HUES64 (cell line): ENCODE data around the gene ATAD2B.

ENCODE experiments used
- H3K27ac ChIP-seq: 2 replicates; pipeline ENCODE4 v1.7.0; 2013; ENCODE audit warnings: low read depth, low read length, inconsistent platforms
- H3K27me3 ChIP-seq: 2 replicates; pipeline ENCODE4 v1.6.1; 2013; ENCODE audit warnings: mild to moderate bottlenecking, low read length; ENCODE audit not compliant: insufficient read depth
- H3K36me3 ChIP-seq: 2 replicates; pipeline ENCODE4 v1.6.1; 2013; ENCODE audit warnings: mild to moderate bottlenecking, low read length; ENCODE audit not compliant: insufficient read depth
- H3K4me1 ChIP-seq: 2 replicates; pipeline ENCODE4 v1.6.1; 2013; ENCODE audit warnings: mild to moderate bottlenecking, low read length, moderate library complexity; ENCODE audit not compliant: insufficient read depth
- H3K4me3 ChIP-seq: 2 replicates; pipeline ENCODE4 v1.5.1; 2013; ENCODE audit warnings: mild to moderate bottlenecking, low read length, moderate library complexity
- H3K9ac ChIP-seq: 2 replicates; pipeline ENCODE4 v1.6.1; 2013; ENCODE audit warnings: mild to moderate bottlenecking, low read depth, low read length
- H3K9me3 ChIP-seq: 2 replicates; pipeline ENCODE4 v1.6.1; 2013; ENCODE audit warnings: low read depth, low read length; ENCODE audit not compliant: insufficient read depth
- WGBS: fragments of 150-250, 120-280 bp; methylation state at CpG from one replicate; pipeline ENCODE4 v1.1.7; 2013; ENCODE audit warnings: missing lambda C conversion rate; 5-methylcytosine and 5-hydroxymethylcytosine counted together

The ATAD2B gene

DNA sequence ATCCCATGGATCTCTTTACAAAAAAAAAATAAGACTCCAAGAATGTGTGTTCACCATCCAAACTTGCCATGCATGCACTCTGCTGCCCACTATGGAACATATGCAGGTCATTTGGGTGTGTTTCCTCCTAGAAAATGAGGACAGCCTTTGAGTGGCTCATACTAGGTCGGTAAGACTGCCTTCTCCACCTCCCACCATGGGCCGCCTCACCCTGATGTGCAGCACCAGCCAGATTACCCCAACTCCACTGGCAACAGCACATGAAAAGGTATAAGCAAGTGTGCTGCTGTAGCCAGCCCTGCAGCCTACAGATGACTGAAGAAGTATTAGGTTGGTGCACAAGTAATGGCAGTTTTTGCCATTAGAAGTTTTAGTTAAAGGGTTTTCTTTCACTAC lies 214.2 kb downstream of the ATAD2B start:
- 61% methylated on average over 2 of the region's 2 CpGs for WGBS
- H3K27ac ChIP-seq = peak overlapping the region; percentile 17; the same call in 1 of the 2 replicates
- H3K9ac ChIP-seq = no peak overlapping the region

DNA sequence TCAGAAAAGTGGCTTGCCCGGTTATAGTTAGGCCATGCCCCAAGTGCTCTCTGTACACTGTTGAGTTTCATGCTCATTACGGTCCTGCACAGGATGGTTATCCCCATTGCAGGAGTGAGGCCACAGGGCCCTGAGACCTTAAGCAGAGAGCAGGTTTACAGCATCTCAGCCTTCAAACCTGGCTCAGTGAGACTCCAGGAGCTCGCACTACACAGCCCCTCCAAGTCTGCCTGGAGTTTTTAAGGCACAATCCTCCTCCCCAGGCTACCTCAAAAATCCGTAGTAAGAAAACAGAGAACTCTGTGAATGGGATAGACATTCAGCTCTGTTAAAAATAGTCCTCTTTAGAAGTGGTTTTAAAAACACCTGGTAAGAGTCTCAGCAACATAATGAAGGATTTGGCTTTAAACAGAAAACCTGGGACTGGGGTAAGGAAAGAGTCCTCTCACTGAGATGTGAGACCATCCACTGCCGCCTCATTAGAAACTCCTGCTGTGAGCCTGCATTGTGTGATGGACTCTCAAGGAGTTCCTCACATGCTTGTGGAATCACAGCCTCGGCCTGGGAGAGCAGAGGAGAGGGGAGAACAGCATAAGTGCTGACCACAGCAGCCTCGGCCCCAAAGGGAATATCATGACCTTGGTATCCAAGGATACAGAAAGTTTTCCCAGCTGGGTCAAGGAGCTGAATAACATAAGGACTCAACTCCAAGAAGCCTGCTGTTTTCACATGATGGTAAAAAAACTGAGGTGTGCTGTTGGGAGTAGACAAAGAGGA lies 214.8 kb downstream of the ATAD2B start:
- peak overlapping the region; percentile 45; the same call in 1 of the 2 replicates for H3K27ac ChIP-seq
- H3K27me3 ChIP-seq = no peaks in the 10 kb centered on the region
- whole genome bisulfite sequencing = 51% methylated on average over 7 of the region's 7 CpGs
- H3K9me3 ChIP-seq = no peaks in the 10 kb centered on the region
- H3K36me3 ChIP-seq = no peaks in the 10 kb centered on the region
- no peak overlapping the region for H3K9ac ChIP-seq
- H3K4me3 ChIP-seq = no peak overlapping the region
- peaks cover 18% of the 10 kb centered on the region; the same call in 1 of the 2 replicates for H3K4me1 ChIP-seq

More for the DNA sequence above, 214.2 kb downstream of the ATAD2B start:
- H3K4me1 ChIP-seq = peaks cover 18% of the 10 kb centered on the region; the same call in 1 of the 2 replicates
- no peaks in the 10 kb centered on the region for H3K36me3 ChIP-seq
- H3K4me3 ChIP-seq = no peak overlapping the region
- H3K27me3 ChIP-seq = no peaks in the 10 kb centered on the region
- H3K9me3 ChIP-seq = no peaks in the 10 kb centered on the region

DNA sequence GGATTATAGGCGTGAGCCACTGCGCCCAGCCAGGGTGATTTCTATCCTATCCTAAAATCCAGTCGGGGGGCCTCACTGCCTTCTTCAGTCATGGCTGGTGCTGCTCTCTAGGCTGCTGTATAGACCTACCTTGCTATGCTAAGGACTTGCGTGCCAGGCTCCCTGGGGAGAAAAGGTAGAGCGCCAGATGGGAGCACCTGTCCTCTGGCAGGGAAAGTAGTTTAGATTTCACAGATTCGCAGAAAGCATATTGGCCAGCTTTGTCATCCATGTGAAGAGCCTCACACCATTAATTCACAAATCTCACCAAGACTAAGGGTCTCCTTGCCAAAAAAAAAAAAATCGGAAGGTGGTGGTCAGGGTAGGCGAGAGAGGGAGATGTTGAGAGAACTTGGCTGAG lies 217.6 kb downstream of the ATAD2B start:
- Histone ChIP-seq H3K27ac (no peak overlapping the region), H3K27me3 (no peaks in the 10 kb centered on the region), H3K9me3 (no peaks in the 10 kb centered on the region), H3K4me3 (no peak overlapping the region), H3K36me3 (no peaks in the 10 kb centered on the region), H3K9ac (no peak overlapping the region), H3K4me1 (peaks cover 18% of the 10 kb centered on the region; the same call in 1 of the 2 replicates)
- WGBS = 96% methylated on average over 7 of the region's 8 CpGs

DNA sequence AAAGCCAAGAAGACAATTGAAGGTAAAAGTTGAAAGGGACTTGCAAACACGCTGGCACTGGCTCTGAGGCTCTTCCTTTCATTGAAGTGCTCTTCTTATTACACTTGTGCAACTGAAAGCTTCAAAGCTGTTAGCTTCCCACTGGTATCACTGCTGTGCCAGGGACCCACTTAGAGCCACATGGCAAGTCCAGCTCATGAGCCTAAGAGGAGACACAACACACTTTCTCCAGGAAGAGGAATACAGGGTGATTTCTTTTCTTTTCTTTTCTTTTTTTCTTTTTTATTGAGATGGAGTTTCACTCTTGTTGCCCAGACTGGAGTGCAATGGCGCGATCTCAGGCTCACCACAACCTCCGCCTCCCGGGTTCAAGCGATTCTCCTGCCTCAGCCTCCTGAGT lies 218.2 kb downstream of the ATAD2B start:
- H3K36me3 ChIP-seq = no peaks in the 10 kb centered on the region
- no peak overlapping the region for H3K27ac ChIP-seq
- no peak overlapping the region for H3K9ac ChIP-seq
- H3K4me1 ChIP-seq = peaks cover 18% of the 10 kb centered on the region; the same call in 1 of the 2 replicates
- no peaks in the 10 kb centered on the region for H3K27me3 ChIP-seq
- 96% methylated on average over 6 of the region's 6 CpGs for whole genome bisulfite sequencing
- no peak overlapping the region for H3K4me3 ChIP-seq
- H3K9me3 ChIP-seq = no peaks in the 10 kb centered on the region

DNA sequence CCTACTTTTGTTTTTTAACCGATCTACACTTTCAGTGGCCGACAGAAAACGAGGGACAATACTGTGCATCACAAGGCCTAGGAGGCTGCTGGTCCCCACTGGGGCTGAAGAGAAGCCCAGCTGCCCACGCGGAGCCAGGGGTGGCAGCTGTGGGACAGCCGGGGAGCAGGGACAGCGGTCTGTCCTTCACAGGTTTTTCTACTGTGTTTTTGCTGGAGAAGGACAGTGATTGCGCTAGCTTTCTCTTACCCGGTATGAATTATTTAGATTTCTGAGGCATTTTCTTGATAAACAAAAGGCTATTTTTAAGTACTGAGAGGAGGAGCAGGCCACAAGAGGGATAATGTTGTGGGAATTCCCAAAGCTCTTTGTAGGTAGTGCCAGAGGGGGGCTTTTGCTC lies 219.8 kb downstream of the ATAD2B start:
- no peak overlapping the region for H3K9ac ChIP-seq
- H3K27ac ChIP-seq = no peak overlapping the region
- H3K9me3 ChIP-seq = no peaks in the 10 kb centered on the region
- H3K27me3 ChIP-seq = no peaks in the 10 kb centered on the region
- WGBS = 91% methylated on average over 9 of the region's 9 CpGs
- H3K4me3 ChIP-seq = no peak overlapping the region
- peaks cover 6% of the 10 kb centered on the region; the same call in 1 of the 2 replicates for H3K4me1 ChIP-seq
- no peaks in the 10 kb centered on the region for H3K36me3 ChIP-seq

DNA sequence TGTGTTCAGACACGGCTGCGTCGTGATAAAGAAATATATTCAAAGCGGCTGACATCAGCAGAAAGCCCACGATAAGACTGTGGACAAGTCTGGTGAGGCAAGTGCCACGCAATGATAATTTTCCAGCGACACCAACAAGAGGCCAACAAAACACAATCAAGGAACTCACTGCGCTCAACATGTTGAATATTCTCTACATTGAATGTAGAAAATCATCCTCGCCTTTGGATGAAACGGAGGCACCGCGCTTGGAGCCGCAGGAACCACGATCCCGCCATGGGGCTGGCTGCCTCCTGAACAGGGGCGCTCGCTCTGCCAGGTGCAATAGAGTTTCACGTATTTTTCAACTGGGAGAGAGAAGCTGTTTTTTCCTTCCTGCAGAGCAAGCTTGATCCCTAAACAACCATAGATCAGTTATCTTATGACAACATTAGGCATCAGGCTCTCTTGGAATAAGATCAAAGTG lies 220.3 kb downstream of the ATAD2B start:
- Histone ChIP-seq H3K27me3 (no peaks in the 10 kb centered on the region), H3K27ac (no peak overlapping the region), H3K4me3 (no peak overlapping the region), H3K4me1 (peaks cover 1% of the 10 kb centered on the region; the same call in 1 of the 2 replicates), H3K36me3 (no peaks in the 10 kb centered on the region), H3K9me3 (no peaks in the 10 kb centered on the region), H3K9ac (no peak overlapping the region)
- WGBS = 95% methylated on average over 18 of the region's 18 CpGs

DNA sequence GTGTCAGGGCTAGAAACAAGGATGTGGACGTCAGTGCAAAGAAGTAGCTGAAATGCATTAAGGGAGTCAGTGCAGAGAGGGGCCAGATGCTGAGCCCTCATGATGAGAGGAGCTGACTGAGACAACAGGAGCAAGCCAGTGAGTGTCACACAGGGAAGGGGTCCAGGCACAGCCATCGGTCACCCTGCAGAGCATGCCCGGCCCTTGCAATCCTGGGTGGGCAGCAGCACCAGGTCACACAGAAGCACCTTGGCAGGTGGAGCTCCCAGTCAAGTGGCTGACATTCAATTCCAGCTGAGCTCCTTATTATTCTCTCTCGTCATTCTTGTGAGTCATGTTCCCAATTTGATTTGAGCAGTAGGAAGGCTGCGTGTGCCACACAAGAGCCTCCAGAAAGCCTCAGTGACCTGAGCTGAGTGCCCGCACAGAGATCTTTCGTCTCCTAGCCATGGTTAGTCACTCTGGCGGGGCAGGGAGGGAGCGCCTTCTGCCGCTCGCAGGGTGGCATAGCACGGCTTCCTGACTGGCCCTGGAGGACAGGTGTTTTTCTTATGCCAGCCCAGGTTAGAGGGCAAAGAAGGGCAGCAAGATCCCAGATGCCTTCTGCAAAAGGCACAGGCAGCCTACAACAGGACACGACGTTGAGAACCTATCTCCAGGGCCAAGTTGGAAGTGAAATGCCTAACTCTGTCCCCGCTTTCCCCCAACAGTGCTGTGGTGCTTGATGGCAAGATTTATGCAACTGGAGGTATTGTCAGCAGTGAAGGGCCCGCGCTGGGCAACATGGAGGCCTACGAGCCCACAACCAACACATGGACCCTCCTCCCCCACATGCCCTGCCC lies 220.9 kb downstream of the ATAD2B start:
- no peaks in the 10 kb centered on the region for H3K27me3 ChIP-seq
- H3K27ac ChIP-seq = no peak overlapping the region
- no peak overlapping the region for H3K9ac ChIP-seq
- 95% methylated on average over 18 of the region's 18 CpGs for WGBS
- H3K9me3 ChIP-seq = no peaks in the 10 kb centered on the region
- no peaks in the 10 kb centered on the region for H3K36me3 ChIP-seq
- no peak overlapping the region for H3K4me3 ChIP-seq
- no peaks in the 10 kb centered on the region for H3K4me1 ChIP-seq

DNA sequence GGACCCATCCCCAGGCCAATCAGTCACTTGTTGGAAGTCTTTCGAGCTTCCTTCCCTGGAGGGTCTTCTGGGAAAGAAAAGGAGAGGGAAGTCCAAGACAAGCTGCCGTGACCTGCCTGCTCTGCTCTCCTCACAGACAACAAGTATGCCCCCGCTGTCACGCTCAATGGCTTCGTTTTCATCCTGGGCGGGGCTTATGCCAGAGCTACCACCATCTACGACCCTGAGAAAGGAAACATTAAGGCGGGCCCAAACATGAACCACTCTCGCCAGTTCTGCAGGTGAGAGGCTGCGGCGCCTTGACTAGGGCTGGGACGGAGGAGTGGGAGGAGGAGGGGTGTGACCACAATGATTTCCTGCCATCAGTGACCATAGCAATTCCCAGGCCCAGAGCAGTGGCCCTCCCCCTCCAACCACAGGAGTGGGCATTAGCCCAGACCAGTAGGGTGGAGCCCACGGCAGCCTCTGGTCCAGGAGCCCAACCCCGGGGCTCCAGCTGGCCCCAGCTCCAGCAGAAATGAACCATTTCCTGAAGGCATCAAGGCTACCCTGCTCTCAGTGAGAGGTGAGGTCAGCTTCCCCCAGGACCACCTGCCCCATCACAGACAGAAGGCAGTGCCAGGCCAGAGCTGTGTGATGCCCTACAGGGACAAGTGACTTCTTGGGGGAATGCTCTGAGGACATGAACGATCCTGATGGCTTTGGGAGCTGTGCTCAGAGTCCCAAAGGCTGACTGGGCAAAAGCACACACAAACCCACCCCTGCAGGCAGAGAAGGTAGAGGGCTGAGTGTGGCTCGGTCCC lies 223.1 kb downstream of the ATAD2B start:
- Histone ChIP-seq H3K27ac (no peak overlapping the region), H3K27me3 (no peaks in the 10 kb centered on the region), H3K9ac (no peak overlapping the region), H3K4me3 (no peak overlapping the region), H3K9me3 (no peaks in the 10 kb centered on the region), H3K4me1 (no peaks in the 10 kb centered on the region), H3K36me3 (no peaks in the 10 kb centered on the region)
- 89% methylated on average over 16 of the region's 16 CpGs for WGBS

DNA sequence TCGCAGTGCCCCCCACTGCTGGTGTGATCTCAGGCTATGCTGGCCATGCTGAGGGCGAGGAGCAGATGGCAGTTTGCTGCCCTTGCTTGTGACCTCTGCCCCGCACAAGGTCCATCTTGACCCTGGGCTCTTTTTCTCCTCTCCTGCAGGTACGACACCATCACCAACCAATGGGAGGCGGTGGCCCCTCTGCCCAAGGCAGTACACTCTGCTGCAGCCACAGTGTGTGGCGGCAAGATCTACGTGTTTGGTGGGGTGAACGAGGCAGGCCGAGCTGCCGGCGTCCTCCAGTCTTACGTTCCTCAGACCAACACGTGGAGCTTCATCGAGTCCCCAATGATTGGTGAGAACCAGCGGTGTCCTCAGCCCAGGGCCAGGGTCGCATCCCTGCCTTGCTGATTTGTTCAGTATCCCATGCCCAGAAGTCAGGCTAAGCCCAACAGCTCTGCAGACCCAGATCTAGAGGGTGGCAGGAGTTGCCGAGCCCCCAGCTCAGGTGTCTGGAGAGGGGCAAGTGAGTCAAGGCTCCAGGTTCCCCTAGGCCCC lies 223.8 kb downstream of the ATAD2B start:
- H3K4me1 ChIP-seq = no peaks in the 10 kb centered on the region
- H3K27ac ChIP-seq = no peak overlapping the region
- no peak overlapping the region for H3K9ac ChIP-seq
- no peaks in the 10 kb centered on the region for H3K27me3 ChIP-seq
- H3K4me3 ChIP-seq = no peak overlapping the region
- no peaks in the 10 kb centered on the region for H3K9me3 ChIP-seq
- WGBS = 97% methylated on average over 17 of the region's 17 CpGs
- no peaks in the 10 kb centered on the region for H3K36me3 ChIP-seq

DNA sequence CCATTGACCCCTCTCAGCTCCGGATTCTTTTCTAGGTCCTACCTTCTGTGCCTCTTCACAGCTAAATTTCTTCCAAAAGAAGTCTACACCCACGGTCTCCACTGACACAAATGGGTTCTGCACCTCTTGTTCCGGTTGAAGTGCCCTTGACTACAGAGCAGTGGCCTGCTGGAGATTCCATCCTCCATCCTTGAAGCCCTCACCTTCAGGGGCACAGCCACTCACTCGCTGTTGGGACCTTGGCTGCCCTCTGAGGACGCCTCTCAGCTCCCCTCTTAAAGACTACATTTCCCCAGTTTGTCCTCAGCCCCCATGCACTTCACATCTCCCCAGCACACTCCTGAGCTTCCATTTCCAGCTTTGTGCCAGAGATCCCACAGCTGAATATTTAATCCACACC lies 226.3 kb downstream of the ATAD2B start:
- H3K36me3 ChIP-seq = no peaks in the 10 kb centered on the region
- H3K4me1 ChIP-seq = no peaks in the 10 kb centered on the region
- WGBS = 92% methylated on average over 5 of the region's 5 CpGs
- no peak overlapping the region for H3K9ac ChIP-seq
- H3K27ac ChIP-seq = no peak overlapping the region
- H3K27me3 ChIP-seq = no peaks in the 10 kb centered on the region
- no peak overlapping the region for H3K4me3 ChIP-seq
- no peaks in the 10 kb centered on the region for H3K9me3 ChIP-seq
